GM03348 (cell line): ENCODE measurements around the gene LRP2BP.
"Not testable (repeated sequence)": the region's sequence is repeated elsewhere in the genome, so short reads cannot be mapped to it uniquely, and the experiment has no call there.

Experiments
- DNase-seq: peaks from one replicate; pipeline ENCODE4 v3.0.0; 2012; ENCODE audit warnings: low spot score

LRP2BP gene

DNA sequence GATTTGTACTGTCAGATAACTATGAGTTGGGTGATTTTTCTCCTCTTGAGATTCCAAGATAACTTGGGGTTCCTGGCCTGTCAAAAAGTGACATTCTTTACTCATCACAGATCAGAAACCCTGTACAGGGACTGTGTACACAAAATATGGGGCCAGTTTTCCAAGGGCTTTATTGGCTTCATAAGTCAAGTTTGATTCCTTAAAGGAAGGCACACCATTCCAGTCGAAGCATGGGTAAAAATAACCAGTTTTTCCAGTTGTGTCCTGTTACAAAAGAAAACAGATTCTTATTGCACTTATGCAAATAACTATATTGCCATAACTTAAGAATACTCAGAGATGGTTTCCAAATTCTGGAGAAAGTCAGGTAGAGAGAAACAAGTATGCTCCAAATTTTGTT lies 70.0 kb downstream of the LRP2BP start:
- not testable (repeated sequence) for DNase-seq

DNA sequence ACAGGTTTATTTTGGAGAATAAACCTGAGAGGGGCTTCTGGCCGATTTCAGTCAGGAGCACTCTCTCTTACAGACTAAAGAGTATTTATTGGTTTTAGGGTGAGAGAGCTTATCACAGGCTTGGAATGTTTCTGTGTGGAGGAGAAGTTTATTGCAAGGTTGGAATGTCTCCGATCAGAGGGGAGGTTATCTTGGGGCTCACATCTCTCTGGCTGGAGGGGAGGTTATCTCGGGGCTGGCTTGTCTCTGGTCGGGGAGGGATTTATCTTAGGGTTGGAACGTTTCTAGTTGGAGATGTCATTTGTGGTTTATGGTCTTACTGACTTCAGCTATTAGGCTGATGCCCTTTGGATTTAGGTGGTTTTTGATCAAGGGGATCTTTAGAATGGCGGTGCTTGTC lies 71.4 kb downstream of the LRP2BP start:
- DNase-seq: not testable (repeated sequence)

DNA sequence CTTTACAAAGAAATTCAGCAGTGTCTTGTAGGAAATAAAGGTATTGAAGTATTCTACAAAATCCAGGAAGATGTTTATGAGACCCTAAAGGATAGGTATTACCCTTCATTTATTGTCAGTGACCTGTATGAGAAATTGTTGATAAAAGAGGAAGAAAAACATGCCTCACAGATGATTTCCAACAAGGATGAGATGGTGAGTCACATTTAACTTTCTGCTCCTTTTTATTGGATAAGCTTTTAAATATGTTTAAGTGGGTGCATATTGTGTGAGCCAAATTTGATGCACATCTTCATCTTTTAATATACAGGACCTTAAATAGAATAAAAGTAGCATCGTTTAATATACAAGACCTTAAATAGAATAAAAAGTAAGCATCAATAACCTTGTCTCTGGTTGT lies 72.1 kb downstream of the LRP2BP start:
- no peak for DNase-seq

DNA sequence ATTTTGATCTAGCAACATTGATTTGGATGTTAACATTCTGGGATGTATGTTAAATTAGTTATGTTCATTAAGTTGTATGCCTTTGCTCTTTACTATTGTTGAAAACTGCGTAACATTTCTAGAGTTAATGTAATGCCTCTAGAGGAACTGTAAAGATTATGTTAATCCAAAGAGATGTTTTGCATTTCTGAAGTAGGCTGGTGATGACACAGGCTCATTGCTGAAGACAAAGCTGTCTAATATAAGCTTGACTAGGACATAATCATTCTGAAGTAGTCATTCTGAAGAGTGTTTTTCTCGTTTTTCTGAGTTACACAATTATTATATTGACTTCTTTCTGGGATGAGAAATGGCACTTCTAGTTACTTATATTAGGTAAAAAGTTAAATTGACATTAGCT lies 72.9 kb downstream of the LRP2BP start:
- no peak for DNase-seq

DNA sequence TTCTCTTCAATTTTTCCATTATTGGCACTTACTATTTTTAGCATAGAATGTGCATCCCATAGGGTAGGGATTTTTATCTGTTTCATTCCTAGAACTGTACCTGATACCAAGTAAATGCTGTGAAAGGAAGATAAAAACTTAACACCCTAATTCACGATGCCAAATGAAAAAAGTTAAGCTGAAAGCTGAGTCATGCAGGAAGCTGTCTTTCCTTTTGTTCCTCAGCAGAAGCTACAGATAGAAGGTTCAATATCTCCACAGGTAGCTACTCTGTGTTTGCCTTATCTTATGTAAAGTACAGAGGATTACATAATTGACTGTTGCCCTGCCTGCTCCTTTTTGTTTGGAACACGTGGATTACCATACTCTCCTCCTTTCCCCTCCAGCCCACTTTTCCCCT lies 77.0 kb downstream of the LRP2BP start:
- no peak for DNase-seq

DNA sequence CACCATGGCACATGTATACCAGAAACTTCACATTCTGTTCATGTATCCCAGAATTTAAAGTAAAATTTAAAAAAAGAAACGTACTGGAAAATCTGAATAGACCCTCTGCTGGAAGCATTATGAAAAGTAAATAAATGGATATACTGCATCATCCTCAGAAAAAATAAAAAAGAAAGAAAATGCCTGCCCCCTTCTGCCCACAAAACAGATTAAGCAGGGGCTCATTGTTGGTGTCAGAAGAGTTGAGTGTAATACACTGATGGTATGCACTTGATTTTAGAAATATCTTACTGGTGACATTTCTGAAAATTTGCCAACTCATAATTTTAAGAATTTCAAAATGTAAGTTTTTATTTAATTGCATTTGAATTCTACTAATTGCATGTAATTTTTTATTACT lies 77.8 kb downstream of the LRP2BP start:
- DNase-seq: no peak

DNA sequence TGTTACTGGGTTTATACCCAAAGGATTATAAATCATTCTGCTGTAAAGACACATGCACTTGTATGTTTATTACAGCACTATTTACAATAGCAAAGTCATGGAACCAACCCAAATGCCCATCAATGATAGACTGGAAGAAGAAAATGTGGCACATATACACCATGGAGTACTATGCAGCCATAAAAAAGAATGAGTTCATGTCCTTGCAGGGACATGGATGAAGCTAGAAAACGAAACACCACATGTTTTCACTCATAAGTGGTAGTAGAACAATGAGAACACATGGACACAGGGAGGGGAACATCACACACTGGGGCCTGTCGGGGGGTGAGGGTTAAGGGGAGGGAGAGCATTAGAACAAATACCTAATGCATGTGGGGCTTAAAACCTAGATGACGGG lies 78.3 kb downstream of the LRP2BP start:
- DNase-seq: not testable (repeated sequence)
